ENCODE data around the gene WRAP53.
A peak's percentile ranks its signal among the peaks of the same experiment; 100 is the strongest.

Gene WRAP53

DNA sequence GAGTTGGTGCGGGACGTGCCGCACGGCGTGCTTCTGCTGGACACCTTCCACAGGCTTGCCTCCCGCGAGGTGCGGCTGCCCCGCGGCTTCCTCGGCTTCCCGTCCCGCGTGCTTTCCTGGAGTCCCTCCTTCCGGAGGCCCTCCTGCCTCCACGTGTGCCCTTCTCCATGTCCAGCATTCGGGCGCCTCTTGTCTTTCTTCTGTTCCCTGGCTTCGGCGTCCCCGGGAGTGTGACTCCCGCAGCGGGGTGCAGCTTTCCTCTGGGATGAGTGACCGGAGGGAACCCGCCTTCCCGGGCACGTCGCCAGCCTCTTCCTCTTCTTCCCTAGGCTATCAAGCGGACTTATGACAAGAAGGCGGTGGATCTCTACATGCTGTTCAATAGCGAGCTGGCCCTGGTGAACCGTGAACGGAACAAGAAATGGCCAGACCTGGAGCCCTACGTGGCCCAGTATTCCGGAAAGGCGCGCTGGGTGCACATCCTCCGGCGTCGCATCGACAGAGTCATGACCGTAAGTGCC lies 52.3 kb downstream of the WRAP53 start:
- no peak overlapping the region for H3K4me3 ChIP-seq (ENCODE audit: low read length, poor library complexity, severe bottlenecking)
- H3F3A ChIP-seq (ENCODE audit: low read depth): no peaks in the 10 kb centered on the region
- no peaks in the 10 kb centered on the region for H3K9me2 ChIP-seq (replicated peaks; ENCODE audit: low read depth, low read length)
- H3K9me3 ChIP-seq (ENCODE audit: insufficient read depth, low read depth, low read length): no peaks in the 10 kb centered on the region
- no peaks in the 10 kb centered on the region for H3K27me3 ChIP-seq (ENCODE audit: insufficient read depth, low read length, poor library complexity, severe bottlenecking)
- H3K79me2 ChIP-seq (ENCODE audit: insufficient read depth, low read length): no peaks in the 10 kb centered on the region
- H3K36me3 ChIP-seq (ENCODE audit: insufficient read depth, low read length): no peaks in the 10 kb centered on the region
- no peak overlapping the region for H3K4me2 ChIP-seq (ENCODE audit: low read depth, low read length, poor library complexity, severe bottlenecking)
- no peaks in the 10 kb centered on the region for H4K20me1 ChIP-seq (ENCODE audit: insufficient read depth, low read length, poor library complexity, severe bottlenecking)
- no peak overlapping the region for H2AFZ ChIP-seq (ENCODE audit: low read length)
- no peaks in the 10 kb centered on the region for H3K4me1 ChIP-seq (ENCODE audit: insufficient read depth, low read length, poor library complexity, severe bottlenecking)
- no peak overlapping the region for H3K9ac ChIP-seq (ENCODE audit: low read depth, low read length, poor library complexity, severe bottlenecking)
- TF ChIP-seq, protein P1, sequence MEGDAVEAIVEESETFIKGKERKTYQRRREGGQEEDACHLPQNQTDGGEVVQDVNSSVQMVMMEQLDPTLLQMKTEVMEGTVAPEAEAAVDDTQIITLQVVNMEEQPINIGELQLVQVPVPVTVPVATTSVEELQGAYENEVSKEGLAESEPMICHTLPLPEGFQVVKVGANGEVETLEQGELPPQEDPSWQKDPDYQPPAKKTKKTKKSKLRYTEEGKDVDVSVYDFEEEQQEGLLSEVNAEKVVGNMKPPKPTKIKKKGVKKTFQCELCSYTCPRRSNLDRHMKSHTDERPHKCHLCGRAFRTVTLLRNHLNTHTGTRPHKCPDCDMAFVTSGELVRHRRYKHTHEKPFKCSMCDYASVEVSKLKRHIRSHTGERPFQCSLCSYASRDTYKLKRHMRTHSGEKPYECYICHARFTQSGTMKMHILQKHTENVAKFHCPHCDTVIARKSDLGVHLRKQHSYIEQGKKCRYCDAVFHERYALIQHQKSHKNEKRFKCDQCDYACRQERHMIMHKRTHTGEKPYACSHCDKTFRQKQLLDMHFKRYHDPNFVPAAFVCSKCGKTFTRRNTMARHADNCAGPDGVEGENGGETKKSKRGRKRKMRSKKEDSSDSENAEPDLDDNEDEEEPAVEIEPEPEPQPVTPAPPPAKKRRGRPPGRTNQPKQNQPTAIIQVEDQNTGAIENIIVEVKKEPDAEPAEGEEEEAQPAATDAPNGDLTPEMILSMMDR (conservative IDR thresholded peaks at IDR 0.05; ENCODE audit: low read length): no peak
- no peak for TF ChIP-seq EZH2phosphoT487 (IDR thresholded peaks at IDR 0.05; ENCODE audit: borderline replicate concordance)

DNA sequence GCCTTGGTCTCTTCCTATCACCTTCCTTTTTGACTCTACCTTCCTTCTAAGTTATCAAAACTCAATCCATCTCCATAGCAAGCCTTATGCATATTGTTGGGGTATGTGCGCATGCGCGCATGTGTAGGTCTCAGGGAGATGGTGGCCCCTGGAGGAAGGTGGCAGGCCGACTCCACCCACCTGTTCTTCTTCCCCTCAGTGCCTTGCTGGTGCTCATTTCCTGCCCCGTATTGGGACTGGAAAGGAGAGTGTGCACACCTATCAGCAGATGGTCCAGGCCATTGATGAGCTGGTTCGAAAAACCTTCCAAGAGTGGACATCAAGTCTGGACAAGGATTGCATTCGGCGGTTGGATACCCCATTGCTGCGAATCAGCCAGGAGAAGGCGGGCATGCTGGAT lies 54.5 kb downstream of the WRAP53 start:
- no peak overlapping the region for H3K9ac ChIP-seq (ENCODE audit: low read depth, low read length, poor library complexity, severe bottlenecking)
- no peaks in the 10 kb centered on the region for H4K20me1 ChIP-seq (ENCODE audit: insufficient read depth, low read length, poor library complexity, severe bottlenecking)
- no peak overlapping the region for H3K4me2 ChIP-seq (ENCODE audit: low read depth, low read length, poor library complexity, severe bottlenecking)
- no peaks in the 10 kb centered on the region for H3K9me2 ChIP-seq (replicated peaks; ENCODE audit: low read depth, low read length)
- no peaks in the 10 kb centered on the region for H3K27me3 ChIP-seq (ENCODE audit: insufficient read depth, low read length, poor library complexity, severe bottlenecking)
- H2AFZ ChIP-seq (ENCODE audit: low read length): no peak overlapping the region
- H3K79me2 ChIP-seq (ENCODE audit: insufficient read depth, low read length): no peaks in the 10 kb centered on the region
- no peak for TF ChIP-seq EZH2phosphoT487 (IDR thresholded peaks at IDR 0.05; ENCODE audit: borderline replicate concordance)
- TF ChIP-seq, protein P1 (conservative IDR thresholded peaks at IDR 0.05; ENCODE audit: low read length): no peak
- H3K4me1 ChIP-seq (ENCODE audit: insufficient read depth, low read length, poor library complexity, severe bottlenecking): no peaks in the 10 kb centered on the region
- no peaks in the 10 kb centered on the region for H3K9me3 ChIP-seq (ENCODE audit: insufficient read depth, low read depth, low read length)
- H3K4me3 ChIP-seq (ENCODE audit: low read length, poor library complexity, severe bottlenecking): no peak overlapping the region
- no peaks in the 10 kb centered on the region for H3F3A ChIP-seq (ENCODE audit: low read depth)
- H3K36me3 ChIP-seq (ENCODE audit: insufficient read depth, low read length): no peaks in the 10 kb centered on the region

DNA sequence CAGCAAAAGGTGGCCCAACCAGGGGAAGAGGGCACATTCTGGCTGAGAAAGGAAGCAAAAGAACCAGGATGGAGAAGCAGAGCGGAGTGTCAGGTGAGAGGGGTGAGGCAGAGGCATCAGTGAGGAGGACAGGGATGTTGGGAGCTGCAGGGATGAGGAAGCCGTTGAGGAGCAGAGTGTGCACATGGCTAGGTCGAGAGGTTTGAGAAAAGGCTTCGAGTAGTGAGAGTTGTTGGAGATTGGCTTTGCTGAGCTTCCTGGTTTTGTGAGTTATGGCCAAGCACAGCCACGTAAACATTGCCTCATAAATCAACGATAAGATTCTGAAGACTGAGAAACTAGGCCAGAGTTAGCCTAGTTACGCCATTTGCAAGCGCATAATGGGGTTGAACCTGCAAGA lies 56.1 kb downstream of the WRAP53 start:
- no peaks in the 10 kb centered on the region for H3K27me3 ChIP-seq (ENCODE audit: insufficient read depth, low read length, poor library complexity, severe bottlenecking)
- no peak overlapping the region for H3K4me2 ChIP-seq (ENCODE audit: low read depth, low read length, poor library complexity, severe bottlenecking)
- H4K20me1 ChIP-seq (ENCODE audit: insufficient read depth, low read length, poor library complexity, severe bottlenecking): no peaks in the 10 kb centered on the region
- H3K4me3 ChIP-seq (ENCODE audit: low read length, poor library complexity, severe bottlenecking): no peak overlapping the region
- no peaks in the 10 kb centered on the region for H3K9me3 ChIP-seq (ENCODE audit: insufficient read depth, low read depth, low read length)
- no peaks in the 10 kb centered on the region for H3K9me2 ChIP-seq (replicated peaks; ENCODE audit: low read depth, low read length)
- H3K79me2 ChIP-seq (ENCODE audit: insufficient read depth, low read length): no peaks in the 10 kb centered on the region
- no peak overlapping the region for H3K9ac ChIP-seq (ENCODE audit: low read depth, low read length, poor library complexity, severe bottlenecking)
- no peaks in the 10 kb centered on the region for H3K36me3 ChIP-seq (ENCODE audit: insufficient read depth, low read length)
- H3F3A ChIP-seq (ENCODE audit: low read depth): no peaks in the 10 kb centered on the region
- H3K4me1 ChIP-seq (ENCODE audit: insufficient read depth, low read length, poor library complexity, severe bottlenecking): no peaks in the 10 kb centered on the region
- H2AFZ ChIP-seq (ENCODE audit: low read length): peak overlapping the region; percentile 68; the same call in 1 of the 2 replicates
- TF ChIP-seq, protein P1 (conservative IDR thresholded peaks at IDR 0.05; ENCODE audit: low read length): no peak
- no peak for TF ChIP-seq EZH2phosphoT487 (IDR thresholded peaks at IDR 0.05; ENCODE audit: borderline replicate concordance)

All from Loucy (cell line).